Stimulated activated memory B cell treated with anti-CD40 and anti-IgM and Interleukin-4, amounts not matched to agents 10 μg/mL and 1 μg/mL and 100 μg/mL, for 72 hours (primary cell): ENCODE measurements around the gene TRERF1.
A peak's percentile ranks its signal among the peaks of the same experiment; 100 is the strongest.

ENCODE experiments used
- ATAC-seq: fragments of 150-1000 bp; cut with Tn5 transposase; 2 replicates; pipeline ENCODE4 v1.10.0; 2021
- H3K27ac Mint-ChIP-seq: one replicate; pipeline ENCODE4 v1.8.0; 2022; ENCODE audit warnings: mild to moderate bottlenecking, mixed read lengths
- H3K27me3 Mint-ChIP-seq: one replicate; pipeline ENCODE4 v1.8.0; 2022; ENCODE audit warnings: mixed read lengths
- H3K36me3 Mint-ChIP-seq: one replicate; pipeline ENCODE4 v1.8.0; 2022; ENCODE audit warnings: mixed read lengths
- H3K4me1 Mint-ChIP-seq: one replicate; pipeline ENCODE4 v1.8.0; 2022; ENCODE audit warnings: mixed read lengths
- H3K4me3 Mint-ChIP-seq: one replicate; pipeline ENCODE4 v1.8.0; 2022; ENCODE audit warnings: mild to moderate bottlenecking, moderate library complexity, mixed read lengths
- H3K9me3 Mint-ChIP-seq: one replicate; pipeline ENCODE4 v1.8.0; 2022; ENCODE audit warnings: mixed read lengths

TRERF1 gene

GRCh38 chr6:42419490-42420280 lies 32.0 kb downstream of the TRERF1 start:
- Mint-ChIP-seq H3K27ac (no peak overlapping the region), H3K36me3 (no peaks in the 10 kb centered on the region), H3K27me3 (no peaks in the 10 kb centered on the region), H3K4me1 (peaks cover 27% of the 10 kb centered on the region), H3K9me3 (no peaks in the 10 kb centered on the region), H3K4me3 (no peak overlapping the region)
- no peak for ATAC-seq

GRCh38 chr6:42418724-42419123 lies 33.0 kb downstream of the TRERF1 start:
- no peak overlapping the region for H3K27ac Mint-ChIP-seq
- ATAC-seq: no peak
- peaks cover 21% of the 10 kb centered on the region for H3K4me1 Mint-ChIP-seq
- H3K27me3 Mint-ChIP-seq: no peaks in the 10 kb centered on the region
- no peaks in the 10 kb centered on the region for H3K9me3 Mint-ChIP-seq
- no peaks in the 10 kb centered on the region for H3K36me3 Mint-ChIP-seq
- no peak overlapping the region for H3K4me3 Mint-ChIP-seq

- ATAC-seq: no peak
- H3K9me3 Mint-ChIP-seq: no peaks in the 10 kb centered on the region
- H3K27ac Mint-ChIP-seq: peak overlapping the region; percentile 30
- no peaks in the 10 kb centered on the region for H3K36me3 Mint-ChIP-seq
- no peaks in the 10 kb centered on the region for H3K27me3 Mint-ChIP-seq
- H3K4me1 Mint-ChIP-seq: peaks cover 10% of the 10 kb centered on the region
- no peak overlapping the region for H3K4me3 Mint-ChIP-seq
Observed at GRCh38 chr6:42417641-42418112, 34.0 kb downstream of the TRERF1 start.

- Mint-ChIP-seq H3K27me3 (no peaks in the 10 kb centered on the region), H3K9me3 (no peaks in the 10 kb centered on the region), H3K36me3 (no peaks in the 10 kb centered on the region), H3K4me3 (no peak overlapping the region), H3K4me1 (peaks cover 26% of the 10 kb centered on the region), H3K27ac (no peak overlapping the region)
- ATAC-seq: no peak
Observed at GRCh38 chr6:42411406-42411805, 40.3 kb downstream of the TRERF1 start.

GRCh38 chr6:42410861-42411260 lies 40.9 kb downstream of the TRERF1 start:
- Mint-ChIP-seq H3K9me3 (no peaks in the 10 kb centered on the region), H3K4me3 (no peak overlapping the region), H3K4me1 (peaks cover 26% of the 10 kb centered on the region), H3K27ac (peak overlapping the region; percentile 41), H3K27me3 (no peaks in the 10 kb centered on the region), H3K36me3 (no peaks in the 10 kb centered on the region)
- no peak for ATAC-seq

- Mint-ChIP-seq H3K4me3 (no peak overlapping the region), H3K4me1 (peaks cover 26% of the 10 kb centered on the region), H3K27me3 (no peaks in the 10 kb centered on the region), H3K9me3 (no peaks in the 10 kb centered on the region), H3K36me3 (no peaks in the 10 kb centered on the region), H3K27ac (no peak overlapping the region)
- ATAC-seq: no peak
Observed at GRCh38 chr6:42409581-42409980, 42.1 kb downstream of the TRERF1 start.

GRCh38 chr6:42407379-42407778 lies 44.3 kb downstream of the TRERF1 start:
- Mint-ChIP-seq H3K27me3 (no peaks in the 10 kb centered on the region), H3K36me3 (no peaks in the 10 kb centered on the region), H3K4me3 (no peak overlapping the region), H3K9me3 (no peaks in the 10 kb centered on the region), H3K4me1 (peaks cover 33% of the 10 kb centered on the region), H3K27ac (no peak overlapping the region)
- no peak for ATAC-seq

- H3K4me3 Mint-ChIP-seq: no peak overlapping the region
Observed at GRCh38 chr6:42406306-42407280, 45.1 kb downstream of the TRERF1 start.

GRCh38 chr6:42405021-42405420 lies 46.7 kb downstream of the TRERF1 start:
- no peak overlapping the region for H3K4me3 Mint-ChIP-seq
- H3K27ac Mint-ChIP-seq: no peak overlapping the region
- no peaks in the 10 kb centered on the region for H3K27me3 Mint-ChIP-seq
- H3K9me3 Mint-ChIP-seq: no peaks in the 10 kb centered on the region
- no peak for ATAC-seq
- H3K36me3 Mint-ChIP-seq: no peaks in the 10 kb centered on the region
- H3K4me1 Mint-ChIP-seq: peaks cover 29% of the 10 kb centered on the region

More at GRCh38 chr6:42406306-42407280, 45.1 kb downstream of the TRERF1 start:
- Mint-ChIP-seq H3K4me1 (peaks cover 36% of the 10 kb centered on the region), H3K27ac (no peak overlapping the region), H3K9me3 (no peaks in the 10 kb centered on the region), H3K27me3 (no peaks in the 10 kb centered on the region), H3K36me3 (no peaks in the 10 kb centered on the region)
- no peak for ATAC-seq

GRCh38 chr6:42404484-42404883 lies 47.2 kb downstream of the TRERF1 start:
- no peaks in the 10 kb centered on the region for H3K9me3 Mint-ChIP-seq
- peaks cover 24% of the 10 kb centered on the region for H3K4me1 Mint-ChIP-seq
- ATAC-seq: no peak
- H3K27me3 Mint-ChIP-seq: no peaks in the 10 kb centered on the region
- no peak overlapping the region for H3K4me3 Mint-ChIP-seq
- H3K27ac Mint-ChIP-seq: no peak overlapping the region
- H3K36me3 Mint-ChIP-seq: no peaks in the 10 kb centered on the region

GRCh38 chr6:42403831-42404230 lies 47.9 kb downstream of the TRERF1 start:
- ATAC-seq: no peak
- Mint-ChIP-seq H3K4me3 (no peak overlapping the region), H3K4me1 (peaks cover 21% of the 10 kb centered on the region), H3K9me3 (no peaks in the 10 kb centered on the region), H3K36me3 (no peaks in the 10 kb centered on the region), H3K27me3 (no peaks in the 10 kb centered on the region), H3K27ac (no peak overlapping the region)

GRCh38 chr6:42403421-42403820 lies 48.3 kb downstream of the TRERF1 start:
- no peak for ATAC-seq
- Mint-ChIP-seq H3K36me3 (no peaks in the 10 kb centered on the region), H3K4me3 (no peak overlapping the region), H3K27me3 (no peaks in the 10 kb centered on the region), H3K4me1 (peaks cover 21% of the 10 kb centered on the region), H3K27ac (no peak overlapping the region), H3K9me3 (no peaks in the 10 kb centered on the region)

- H3K27me3 Mint-ChIP-seq: no peaks in the 10 kb centered on the region
- no peaks in the 10 kb centered on the region for H3K9me3 Mint-ChIP-seq
- H3K36me3 Mint-ChIP-seq: no peaks in the 10 kb centered on the region
- H3K4me1 Mint-ChIP-seq: peaks cover 12% of the 10 kb centered on the region
- H3K27ac Mint-ChIP-seq: no peak overlapping the region
- peak; percentile 86 for ATAC-seq
- H3K4me3 Mint-ChIP-seq: no peak overlapping the region
Observed at GRCh38 chr6:42402184-42402583, 49.5 kb downstream of the TRERF1 start.

GRCh38 chr6:42401613-42401951 lies 50.1 kb downstream of the TRERF1 start:
- no peak for ATAC-seq
- no peaks in the 10 kb centered on the region for H3K27me3 Mint-ChIP-seq
- H3K4me1 Mint-ChIP-seq: peaks cover 10% of the 10 kb centered on the region
- no peaks in the 10 kb centered on the region for H3K36me3 Mint-ChIP-seq
- H3K4me3 Mint-ChIP-seq: no peak overlapping the region
- no peaks in the 10 kb centered on the region for H3K9me3 Mint-ChIP-seq
- no peak overlapping the region for H3K27ac Mint-ChIP-seq

GRCh38 chr6:42400886-42401612 lies 50.7 kb downstream of the TRERF1 start:
- H3K27me3 Mint-ChIP-seq: no peaks in the 10 kb centered on the region
- H3K4me1 Mint-ChIP-seq: peaks cover 10% of the 10 kb centered on the region
- no peak overlapping the region for H3K4me3 Mint-ChIP-seq
- no peak overlapping the region for H3K27ac Mint-ChIP-seq
- H3K36me3 Mint-ChIP-seq: no peaks in the 10 kb centered on the region
- no peak for ATAC-seq
- H3K9me3 Mint-ChIP-seq: no peaks in the 10 kb centered on the region
